Left cardiac atrium (tissue), 4 donors: ENCODE results near the gene PTPRE. TPM values are rescaled to one million over a fixed set of nuclear protein-coding genes. Genes with fewer than 3 reads are reported as not detected.
A peak's percentile ranks its signal among the peaks of the same experiment; 100 is the strongest.

Experiments
- ATAC-seq, 2 donors: fragments of 200-7000 bp; cut with Tn5 transposase; one replicate each; pipeline ENCODE4 v1.9.1; 2020; ENCODE audit warnings: mild to moderate bottlenecking in 2 of 2, moderate library complexity in 2 of 2
- DNase-seq: peaks from one replicate; pipeline ENCODE4 v3.0.0-alpha.2; 2020
- intact Hi-C, 2 donors: fragments of 100-400 bp; cut with DNase I; formaldehyde crosslinking; loops; one replicate each; pipeline versions ENCODE4 v1.14.1 to v1.15.1; 2022 to 2023
- total RNA-seq, 2 donors: library from RNA; stranded (reverse); fragmentation: NEBNext Ultra II Directional; extraction: Animal tissue kit (Norgen Biotek cat#: 25700); gene quantifications; one replicate each; pipeline ENCODE4 v1.2.1, GENCODE V29; 2021
- donor health status: DM: no; HTN: yes; CAD: no.
- donor health status: DM: no; HTN: yes; CAD: no; lungs with severe emphysema.
- donor health status: DM: yes; HTN: yes; CAD: no.
- donor health status: Dilated cardiomyopathy.

The PTPRE gene
- total RNA-seq, 2 donors from 2014 or later, result 14.2 to 24.3 TPM

DNA sequence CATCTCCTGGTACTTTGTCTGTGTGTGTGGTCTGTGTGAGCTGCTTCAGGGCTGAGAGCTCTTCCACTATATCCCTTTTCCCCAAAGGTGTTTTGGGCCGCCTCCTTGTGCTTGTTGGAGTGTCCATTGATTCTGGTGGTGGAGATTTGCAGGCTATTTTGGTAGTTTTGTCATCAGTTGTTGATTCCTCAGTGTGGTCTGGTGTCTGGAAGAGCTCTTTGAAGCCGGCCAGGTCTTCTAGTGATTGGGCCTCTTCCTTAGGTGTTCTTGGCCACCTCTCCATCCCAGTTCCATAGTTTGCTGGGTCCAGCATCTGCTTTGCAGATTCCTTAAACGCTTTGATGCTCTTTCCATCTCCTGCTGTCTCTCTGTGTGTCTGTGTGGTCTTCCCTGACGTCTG is 198.5 kb downstream of the PTPRE start:
- ATAC-seq (no peak), DNase-seq (no peak)
- intact Hi-C loops, result no loop called here

DNA sequence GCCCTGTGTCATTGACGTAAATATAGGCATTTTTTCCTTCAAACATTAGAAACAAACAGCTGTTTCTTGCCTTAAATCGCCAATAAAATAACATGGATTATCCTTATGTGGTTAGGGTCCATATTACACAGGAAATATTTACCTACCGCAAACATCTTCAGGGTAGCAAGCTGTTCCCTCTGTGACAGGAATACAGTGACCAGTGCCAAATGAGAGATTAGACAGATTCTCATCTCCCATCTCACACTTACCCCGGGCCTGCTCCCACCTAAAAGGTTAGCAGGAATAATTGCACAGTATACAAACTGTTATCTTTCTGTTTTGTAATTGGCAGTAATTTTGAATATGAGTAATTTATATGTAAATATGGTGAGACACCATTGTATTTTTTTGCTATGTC is 202.8 kb downstream of the PTPRE start:
- ATAC-seq (no peak), DNase-seq (no peak)
- intact Hi-C loops, result no loop called here

DNA sequence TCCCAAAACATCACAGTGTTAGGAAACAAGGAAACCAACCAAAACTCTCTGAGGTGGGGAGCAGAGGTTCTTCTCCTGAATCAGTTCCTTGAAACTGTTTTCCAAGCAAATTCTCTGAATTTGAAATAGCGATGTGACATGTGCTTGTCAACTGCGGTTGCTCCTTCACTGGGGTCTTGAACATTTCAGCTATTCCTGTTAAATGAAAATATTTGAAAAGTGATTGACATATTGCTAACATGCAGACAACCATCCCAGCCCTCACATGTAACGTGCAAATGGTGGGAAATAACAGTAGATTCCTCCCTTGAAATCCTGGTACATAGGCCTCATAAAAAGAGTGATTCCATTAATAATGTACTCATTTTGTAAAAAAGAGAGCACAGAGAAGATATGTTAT is 203.4 kb downstream of the PTPRE start:
- ATAC-seq (no peak), DNase-seq (no peak)
- intact Hi-C loops, result no loop called here

DNA sequence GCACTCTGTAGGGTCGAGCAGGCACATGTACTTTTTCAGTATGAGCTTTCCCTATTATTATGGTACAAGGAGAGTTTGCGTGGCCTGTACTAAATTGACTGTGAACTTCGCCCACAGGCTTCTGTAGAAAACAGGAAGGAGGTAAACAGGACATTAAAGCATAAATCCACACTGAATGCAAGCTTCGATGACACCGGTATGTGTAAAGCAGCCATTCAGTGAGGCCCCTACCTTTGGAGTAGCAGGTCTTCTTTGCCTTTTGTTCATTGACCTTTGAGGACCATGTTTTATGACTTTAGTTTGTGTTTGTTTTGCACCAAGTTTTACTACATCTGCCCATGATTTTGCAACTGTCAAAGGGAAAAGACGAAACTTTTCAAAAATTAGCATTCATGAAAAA is 204.8 kb downstream of the PTPRE start:
- ATAC-seq, result no peak
- no peak for DNase-seq
- intact Hi-C loops, result no loop called here

DNA sequence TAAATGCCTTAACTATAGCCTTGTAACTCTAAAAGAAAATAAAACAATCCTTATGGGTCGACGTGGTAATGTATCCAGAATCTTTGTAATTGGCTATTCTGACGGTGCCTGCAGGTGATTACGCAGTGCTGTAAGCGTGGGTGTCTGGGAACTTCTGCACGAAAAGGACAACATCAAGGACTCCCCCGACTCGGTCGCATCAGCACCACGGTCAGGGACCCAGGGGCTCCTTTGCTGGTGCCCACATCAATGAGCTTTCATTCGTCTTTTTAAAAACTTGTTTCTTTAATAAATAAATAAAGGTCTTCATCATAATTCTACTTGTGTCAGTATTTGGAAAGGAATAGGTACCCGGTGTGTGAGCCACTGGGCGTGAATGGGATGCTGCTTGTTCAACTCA is 206.1 kb downstream of the PTPRE start:
- ATAC-seq, result no peak
- intact Hi-C loops, result no loop called here
- no peak for DNase-seq

DNA sequence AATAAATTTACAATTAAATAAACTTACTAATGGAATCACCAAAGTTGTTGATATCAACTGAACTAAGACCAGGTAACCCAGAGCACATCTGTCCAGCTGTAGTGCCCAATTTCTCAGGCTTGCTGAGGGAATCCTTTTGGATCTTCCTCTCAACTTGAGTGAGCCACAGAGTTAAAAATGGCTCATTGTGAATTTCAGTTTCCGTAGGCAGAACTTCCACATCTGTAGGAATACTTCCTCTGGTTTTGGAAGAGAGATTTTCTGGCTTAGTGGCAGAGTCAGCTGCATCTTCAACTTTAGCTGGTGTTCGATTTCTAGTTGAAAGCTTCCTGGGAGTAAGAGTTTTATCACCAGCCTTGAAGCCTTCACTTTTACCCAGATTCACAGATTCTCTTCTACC is 208.0 kb downstream of the PTPRE start:
- no peak for ATAC-seq
- no peak for DNase-seq
- intact Hi-C loops, result no loop called here

DNA sequence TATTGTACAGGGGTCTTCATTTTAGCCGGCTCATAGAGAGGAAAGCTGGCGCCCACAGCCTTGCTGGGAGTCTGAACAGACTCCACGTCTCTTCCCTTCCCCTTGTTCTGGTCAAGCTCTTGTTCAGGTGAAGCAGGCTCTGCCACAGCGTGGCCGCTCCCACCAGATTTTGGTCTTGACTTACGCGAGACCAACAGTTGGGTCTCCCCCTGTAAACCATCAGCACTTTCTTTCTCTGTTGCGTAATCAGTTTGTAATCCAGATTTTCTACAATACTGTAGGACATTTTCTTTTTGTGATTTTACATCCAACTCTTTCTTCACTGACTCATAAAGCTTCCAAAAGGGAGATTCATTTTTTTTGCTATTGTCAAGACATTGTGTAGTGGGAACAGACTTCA is 208.5 kb downstream of the PTPRE start:
- DNase-seq (no peak), ATAC-seq (no peak)
- intact Hi-C loops, result no loop called here

DNA sequence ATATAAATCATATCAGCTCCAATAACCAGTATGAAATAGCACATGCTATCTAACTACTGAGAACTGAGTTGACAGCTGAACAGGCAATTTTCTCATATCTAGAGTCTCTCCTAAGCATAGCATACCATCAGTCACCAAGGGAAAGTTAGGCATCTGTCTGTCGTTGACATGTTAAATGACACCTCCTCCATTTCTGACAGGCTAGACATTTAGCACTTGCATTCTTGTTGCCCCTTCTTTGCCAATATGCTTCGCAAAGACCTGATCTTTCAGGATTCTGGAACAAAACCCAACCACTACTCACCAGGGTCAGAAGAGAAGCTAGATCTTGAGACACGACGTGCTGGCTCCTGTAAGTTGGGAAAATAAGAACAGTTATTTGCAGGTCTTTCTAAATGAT is 209.3 kb downstream of the PTPRE start:
- intact Hi-C loops, result no loop called here
- no peak for DNase-seq
- no peak for ATAC-seq

DNA sequence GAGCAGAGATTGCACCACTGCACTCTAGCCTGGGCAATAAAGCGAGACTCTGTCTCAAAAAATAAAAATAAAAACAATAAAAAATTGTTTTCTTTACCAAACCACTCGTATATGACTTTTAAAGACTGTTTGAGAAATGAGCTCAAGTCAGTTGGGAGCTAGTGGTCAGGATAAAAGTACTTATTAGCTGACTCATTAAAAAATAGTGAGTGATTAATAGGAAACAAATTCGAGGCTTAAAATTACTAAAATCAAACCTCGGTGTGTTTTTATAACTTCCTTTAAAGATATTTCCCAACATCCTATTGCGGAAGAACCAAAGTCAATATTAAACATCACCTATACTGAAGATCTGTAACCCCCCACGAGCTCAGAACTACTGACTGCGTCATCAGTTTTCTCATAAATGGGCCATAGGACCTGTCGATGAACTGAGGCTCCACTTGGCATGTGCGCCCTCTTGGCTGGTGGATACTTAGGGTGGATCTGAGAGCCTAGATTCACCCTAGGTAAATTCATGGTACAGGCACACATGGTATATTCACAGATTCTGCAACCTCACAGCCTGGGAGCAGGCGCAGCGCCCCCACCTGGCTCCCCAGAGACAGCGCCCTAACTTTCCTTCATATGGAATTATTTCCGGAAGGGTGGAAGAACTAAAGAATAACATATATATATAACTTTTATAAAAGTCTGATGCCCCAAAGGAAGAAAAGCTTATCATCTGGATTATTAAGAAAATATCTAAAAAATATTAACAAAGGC is 210.1 kb downstream of the PTPRE start:
- intact Hi-C loops, result no loop called here
- ATAC-seq, result no peak

DNA sequence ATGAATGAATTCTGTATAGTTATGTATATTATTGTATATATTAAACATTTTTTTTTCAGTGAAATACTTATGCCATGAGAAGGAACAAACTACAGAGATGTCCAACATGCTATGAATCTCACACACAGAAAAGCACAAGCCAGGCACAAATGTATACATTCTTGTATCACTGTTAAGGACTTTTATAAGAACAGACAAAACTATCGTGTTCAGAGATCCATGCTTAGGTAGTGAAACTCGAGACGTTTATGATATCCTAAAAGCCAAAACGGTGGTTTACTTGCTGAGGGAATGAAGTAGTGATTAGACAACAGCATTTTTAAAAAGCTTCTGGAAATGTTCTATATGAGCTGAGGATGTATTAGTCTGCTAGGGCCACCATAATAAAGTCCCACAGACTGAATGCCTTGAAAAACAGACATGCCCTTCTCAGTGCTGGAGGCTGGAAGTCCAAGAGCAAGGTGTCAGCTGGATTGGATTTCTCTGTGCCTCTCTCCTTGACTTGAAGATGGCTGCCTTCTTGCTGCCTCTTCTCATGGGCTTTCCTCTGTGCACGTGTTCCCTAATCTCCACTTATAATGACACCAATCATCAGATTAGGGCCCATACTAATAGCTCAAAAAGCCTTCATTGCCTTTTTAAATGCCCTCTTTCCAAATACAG is 215.0 kb downstream of the PTPRE start:
- ATAC-seq, result no peak
- DNase-seq, result no peak
- intact Hi-C loops, result no loop called here

More for the DNA sequence above, 210.1 kb downstream of the PTPRE start:
- DNase-seq, result no peak

DNA sequence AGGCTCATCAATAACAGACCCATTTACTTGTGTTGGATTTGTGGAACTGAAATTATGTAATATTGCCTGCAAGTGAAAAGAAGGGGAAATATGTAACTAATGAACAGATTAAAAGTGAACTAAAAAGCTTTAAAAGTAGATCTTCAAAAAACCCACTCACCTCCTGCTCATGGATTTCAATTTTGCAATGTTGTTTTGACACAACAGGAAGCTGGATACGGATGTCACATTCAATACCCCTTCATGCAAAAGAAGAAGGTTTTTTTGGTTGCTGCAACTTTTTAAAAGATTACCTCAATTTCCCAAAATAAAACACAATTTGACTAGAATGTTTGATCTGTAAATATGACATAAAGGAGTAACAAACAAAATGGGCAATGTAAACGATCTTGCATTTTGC is 216.0 kb downstream of the PTPRE start:
- ATAC-seq, result no peak
- intact Hi-C loops, result no loop called here
- no peak for DNase-seq

DNA sequence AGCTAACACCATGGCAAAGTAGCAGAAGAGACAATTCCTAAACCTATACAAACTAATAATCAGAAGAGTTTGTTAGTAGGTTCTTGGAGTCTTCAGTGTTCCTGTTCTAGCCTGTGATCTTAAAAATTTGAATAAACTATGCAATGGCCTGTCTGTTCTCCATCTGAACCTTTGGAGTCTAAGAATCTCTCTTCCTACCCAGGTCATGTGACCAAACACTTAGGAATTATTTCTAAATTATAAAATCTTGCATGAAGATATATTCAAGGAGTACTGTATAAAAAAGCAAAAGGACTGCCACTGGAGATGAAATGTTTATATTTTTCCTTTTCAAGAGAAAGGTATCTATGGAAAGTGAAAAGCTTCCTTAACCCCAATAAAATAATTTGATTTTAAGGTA is 216.9 kb downstream of the PTPRE start:
- DNase-seq (no peak), ATAC-seq (no peak)
- intact Hi-C loops, result no loop called here

DNA sequence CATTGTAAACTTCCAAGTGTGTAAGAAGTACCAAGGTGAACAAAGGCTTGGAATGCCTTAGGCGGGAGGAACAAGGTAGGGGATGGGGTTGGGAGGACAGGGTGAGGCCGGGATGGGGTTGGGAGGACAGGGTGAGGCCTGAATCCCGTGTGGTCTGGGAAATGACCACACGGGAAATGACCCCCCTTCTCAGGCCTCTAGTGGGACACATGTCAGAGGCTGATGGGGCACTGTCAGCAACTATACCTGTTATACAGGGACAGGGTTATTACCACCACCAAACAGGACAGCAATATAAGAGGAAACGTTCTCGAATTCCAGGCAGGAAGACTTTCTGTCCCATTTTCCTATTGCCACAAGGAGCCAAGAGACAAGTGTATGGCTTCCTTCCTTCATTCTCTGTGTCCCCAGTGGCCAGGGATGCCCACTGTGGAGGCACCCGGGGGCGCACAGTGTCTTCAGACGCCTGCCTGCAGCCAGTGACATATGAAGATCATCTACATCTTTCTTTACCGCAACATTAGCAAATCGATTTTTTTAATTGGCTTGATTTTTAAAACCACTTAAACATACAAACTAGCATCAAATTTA is 218.0 kb downstream of the PTPRE start:
- no peak for ATAC-seq
- intact Hi-C loops, result no loop called here
- DNase-seq, result no peak

DNA sequence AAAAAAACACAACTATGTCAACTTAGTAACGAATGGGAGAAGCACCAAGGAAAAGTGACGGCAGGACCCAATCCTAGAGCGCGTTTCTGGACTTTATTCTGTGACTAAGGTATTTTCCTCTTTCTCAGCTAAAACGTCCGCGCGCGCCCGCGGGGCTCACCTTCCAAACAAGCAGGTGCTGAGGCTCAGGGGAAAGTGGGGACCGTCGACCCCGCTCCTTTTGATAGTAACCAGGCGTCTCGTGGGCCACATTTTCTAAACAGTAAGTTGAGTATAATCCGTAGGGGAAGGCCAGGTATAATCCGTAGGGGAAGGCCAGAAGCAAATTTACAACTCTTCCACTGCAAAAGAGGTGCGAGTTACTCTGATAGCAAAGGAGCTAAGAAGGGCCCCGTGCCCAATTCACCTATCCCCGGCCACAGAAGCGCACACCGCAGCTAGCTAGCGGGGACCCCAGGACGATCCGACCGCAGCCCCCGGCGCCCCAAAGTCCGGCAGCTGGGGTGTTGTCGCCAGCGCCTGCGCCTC is 218.6 kb downstream of the PTPRE start:
- DNase-seq (no peak), ATAC-seq (no peak)
- intact Hi-C loops, result no loop called here

DNA sequence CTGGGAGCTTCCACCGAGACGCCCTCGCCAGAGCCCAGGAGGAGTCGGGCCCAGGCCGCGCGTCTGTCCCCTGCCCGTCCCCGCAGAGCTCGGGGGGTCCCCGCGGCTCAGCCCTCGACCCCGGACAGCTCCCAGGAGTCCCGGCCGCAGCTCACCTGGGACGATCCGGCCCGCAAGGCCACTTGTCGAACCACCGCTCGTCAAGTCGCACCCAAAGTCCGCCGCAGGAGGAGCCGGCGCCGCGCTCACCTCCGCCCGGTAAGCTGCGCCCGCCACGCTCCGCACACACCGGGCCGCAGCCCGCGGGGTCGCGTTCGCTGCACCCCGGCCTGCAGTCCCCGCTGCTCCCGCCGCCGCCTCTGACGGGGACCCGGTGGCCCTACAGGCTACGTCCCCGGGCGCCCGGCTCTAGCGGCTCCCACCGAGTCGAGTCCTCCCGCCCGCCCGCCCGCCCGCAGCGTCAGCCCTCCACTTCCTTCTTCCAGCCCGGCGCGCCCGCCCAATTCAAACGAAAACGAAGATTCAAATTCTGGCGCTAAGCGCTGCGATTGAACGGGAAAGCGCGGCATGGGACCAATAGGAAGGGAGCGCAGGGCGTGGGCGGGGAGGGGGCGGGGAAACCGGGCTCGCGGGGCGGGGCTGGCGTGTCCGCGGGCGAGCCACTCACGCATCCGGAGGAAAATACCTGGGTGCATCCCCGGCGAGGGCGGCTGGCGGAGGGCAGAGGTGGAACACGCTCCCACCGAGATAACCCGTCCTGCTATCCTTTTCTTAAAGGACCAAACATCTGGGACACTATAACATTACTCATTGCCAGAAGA is 219.3 kb downstream of the PTPRE start, which contains the start of gene MKI67:
TSS of gene MKI67 (minus strand) at position 480 of the 821 bp plus-strand sequence. CDS start 756 bp downstream, outside the sequence.
- intact Hi-C loops, result no loop called here
- DNase-seq (peak; percentile 84), ATAC-seq (peak; percentile 98)

DNA sequence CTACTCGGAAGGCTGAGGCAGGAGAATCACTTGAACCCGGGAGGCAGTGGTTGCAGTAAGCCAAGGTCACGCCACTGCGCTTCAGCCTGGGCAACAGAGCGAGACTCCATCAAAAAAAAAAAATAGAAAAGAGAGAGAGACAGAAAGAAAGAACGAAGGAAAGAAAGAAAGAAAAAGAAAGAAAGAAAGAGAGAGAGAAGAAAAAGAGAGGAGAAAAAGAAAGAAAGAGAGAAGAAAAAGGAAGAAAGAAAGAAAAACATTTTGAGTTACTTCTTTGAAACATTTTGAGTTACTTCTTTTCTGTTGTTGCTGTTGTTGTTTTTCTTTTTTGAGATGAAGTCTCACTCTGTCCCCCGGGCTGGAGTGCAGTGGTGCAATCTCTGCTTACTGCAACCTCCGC is 221.7 kb downstream of the PTPRE start:
- no peak for ATAC-seq
- no peak for DNase-seq
- intact Hi-C loops, result no loop called here

DNA sequence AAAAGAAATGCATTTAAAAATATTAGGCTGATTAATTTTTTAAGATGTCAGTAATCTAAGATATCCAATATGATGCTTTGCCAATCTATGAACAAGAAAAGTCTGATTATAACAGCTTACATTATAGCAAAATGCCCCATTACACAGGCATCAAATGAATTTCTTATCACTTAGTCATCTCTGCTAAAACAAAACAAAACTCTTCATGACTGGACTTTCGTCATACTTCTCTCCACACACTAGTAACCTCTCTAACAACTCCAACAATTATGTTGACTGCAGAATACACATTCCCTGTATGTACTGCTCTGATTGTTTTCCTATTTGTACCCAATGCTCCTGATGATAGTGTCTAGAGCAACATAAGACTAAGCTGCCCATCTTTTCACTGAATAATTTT is 223.1 kb downstream of the PTPRE start:
- intact Hi-C loops, result no loop called here
- DNase-seq (no peak), ATAC-seq (no peak)
